GM23248 (cell line): Measurements from ENCODE around the gene SGMS1. TPM values are rescaled to one million over a fixed set of nuclear protein-coding genes. Genes with fewer than 3 reads are reported as not detected.

Experiments
- DNase-seq: peaks from one replicate; pipeline ENCODE4 v3.0.0-alpha.2; 2015
- H2AFZ ChIP-seq: fragments of 200-600 bp; sonication (generic); 2 replicates; pipeline ENCODE4 v1.6.1; 2016; ENCODE audit warnings: antibody characterized with exemption
- H3F3A ChIP-seq: fragments of 200-600 bp; sonication (generic); 2 replicates; pipeline ENCODE4 v1.6.1; 2016; ENCODE audit warnings: mild to moderate bottlenecking, antibody characterized with exemption, mixed run types; ENCODE audit not compliant: insufficient read depth
- H3K27ac ChIP-seq: fragments of 200-600 bp; sonication (generic); 2 replicates; pipeline ENCODE4 v1.5.1; 2016; ENCODE audit warnings: mild to moderate bottlenecking
- H3K27me3 ChIP-seq: fragments of 200-600 bp; sonication (generic); replicated peaks from 2 replicates; pipeline ENCODE4 v1.6.1; 2016; ENCODE audit warnings: mild to moderate bottlenecking; ENCODE audit not compliant: insufficient read depth
- H3K36me3 ChIP-seq: fragments of 200-600 bp; sonication (generic); 2 replicates; pipeline ENCODE4 v1.6.1; 2016; ENCODE audit warnings: low read depth, mild to moderate bottlenecking
- H3K4me1 ChIP-seq: fragments of 200-600 bp; sonication (generic); 2 replicates; pipeline ENCODE4 v1.6.1; 2016; ENCODE audit warnings: mild to moderate bottlenecking; ENCODE audit not compliant: insufficient read depth
- H3K4me2 ChIP-seq: fragments of 200-600 bp; sonication (generic); one replicate; pipeline ENCODE4 v1.6.1; 2016; ENCODE audit warnings: mild to moderate bottlenecking; ENCODE audit not compliant: unreplicated experiment
- H3K4me3 ChIP-seq: fragments of 200-600 bp; sonication (generic); 2 replicates; pipeline ENCODE4 v1.5.1; 2016; ENCODE audit warnings: mild to moderate bottlenecking
- H3K79me2 ChIP-seq: fragments of 200-600 bp; sonication (generic); 2 replicates; pipeline ENCODE4 v1.6.1; 2016; ENCODE audit warnings: mild to moderate bottlenecking; ENCODE audit not compliant: insufficient read depth
- H3K9ac ChIP-seq: fragments of 200-600 bp; sonication (generic); 2 replicates; pipeline ENCODE4 v1.6.1; 2016; ENCODE audit warnings: mild to moderate bottlenecking
- H3K9me2 ChIP-seq: fragments of 200-600 bp; sonication (generic); 2 replicates; pipeline ENCODE4 v1.6.1; 2016; ENCODE audit warnings: mixed run types, mild to moderate bottlenecking, moderate library complexity; ENCODE audit not compliant: insufficient read depth
- H3K9me3 ChIP-seq: fragments of 200-600 bp; sonication (generic); one replicate; pipeline ENCODE4 v1.6.1; 2017; ENCODE audit warnings: low read depth
- H4K20me1 ChIP-seq: fragments of 200-600 bp; sonication (generic); 2 replicates; pipeline ENCODE4 v1.6.0; 2016; ENCODE audit not compliant: insufficient read depth
- EZH2 ChIP-seq: fragments of 200-600 bp; sonication (generic); IDR thresholded peaks from 2 replicates; pipeline ENCODE4 v1.6.1; 2018; ENCODE audit warnings: antibody characterized with exemption, mild to moderate bottlenecking; ENCODE audit not compliant: insufficient read depth, poor library complexity, severe bottlenecking
- EZH2phosphoT487 ChIP-seq: fragments of 200-600 bp; sonication (generic); IDR thresholded peaks from 2 replicates; pipeline ENCODE4 v1.6.1; 2018; ENCODE audit warnings: antibody characterized with exemption, moderate library complexity, mild to moderate bottlenecking, low read depth; ENCODE audit not compliant: insufficient read depth
- WGBS, 2 experiments: methylation state at CpG; one replicate each; pipeline ENCODE4 v1.1.6; 2015 to 2017; ENCODE audit warnings: low lambda C conversion rate in 2 of 2, low coverage in 1 of 2; ENCODE audit errors: missing lambda C conversion rate in 2 of 2; 5-methylcytosine and 5-hydroxymethylcytosine counted together
- in situ Hi-C: fragments of 300-500 bp; cut with MboI; formaldehyde crosslinking; loops from 2 replicates; pipeline ENCODE4 v1.15.0; 2020
- polyA plus RNA-seq: library from polyadenylated mRNA; unstranded; fragments of >200 nt; fragmentation: Nextera tagmentation; extraction: Ambion mirVana; gene quantifications from 2 replicates; pipeline ENCODE4 v1.2.1, GENCODE V29; 2016
- total RNA-seq: library from RNA; depleted of rRNA; stranded (reverse); fragments of >200 nt; shearing (Covaris generic); gene quantifications from 2 replicates; pipeline ENCODE4 v1.2.3, GENCODE V29; 2014

SGMS1 gene
- total and polyA plus RNA-seq, 2 experiments from 2014 or later = 22.7 to 53.6 TPM

DNA sequence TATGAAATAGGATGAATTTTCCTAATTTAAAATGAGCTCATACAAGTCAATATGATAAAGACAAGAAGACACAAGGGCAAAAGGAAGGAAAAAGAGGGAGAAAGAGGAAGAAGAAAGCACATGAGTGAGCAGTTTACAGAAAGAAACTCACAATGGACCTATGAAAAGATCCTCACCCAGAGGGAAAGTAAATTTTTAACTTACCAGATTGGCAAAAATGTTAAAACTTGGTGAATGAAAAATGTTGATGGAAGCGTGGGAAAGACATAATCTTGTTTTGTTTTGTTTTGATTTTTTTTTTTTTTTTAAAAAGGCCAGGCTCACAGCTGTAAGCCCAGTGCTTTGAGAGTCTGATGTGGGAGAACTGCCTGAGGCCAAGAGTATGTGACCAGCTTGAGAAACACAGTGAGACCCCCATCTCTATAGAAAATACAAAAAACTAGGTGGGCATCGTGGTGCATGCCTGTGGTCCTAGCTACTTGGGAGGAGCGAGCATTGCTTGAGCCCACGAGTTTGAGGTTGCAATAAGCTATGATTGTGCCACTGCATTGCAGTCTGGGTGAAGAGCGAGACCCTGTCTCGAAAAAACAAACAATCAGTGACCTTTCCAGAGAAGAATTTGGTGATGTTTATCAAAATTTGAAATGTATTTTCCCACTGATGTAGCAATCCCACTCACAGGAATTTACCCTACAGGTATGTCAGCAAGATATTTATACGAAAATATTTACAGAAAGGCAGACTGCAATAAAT is 219.6 kb downstream of the SGMS1 start:
- Histone ChIP-seq H3K79me2 (peaks cover 97% of the 10 kb centered on the region), H3K27me3 (no peaks in the 10 kb centered on the region)

GRCh38 chr10:50403074-50403473 is 220.7 kb downstream of the SGMS1 start:
- no peak overlapping the region for H3K9ac ChIP-seq
- peaks cover 97% of the 10 kb centered on the region for H3K79me2 ChIP-seq
- TF ChIP-seq EZH2phosphoT487 (no peak), EZH2 (no peak)
- no peak for DNase-seq
- H3K4me2 ChIP-seq = no peak overlapping the region
- H3K4me1 ChIP-seq = 0 out of 2 replicates have a peak, but pooled peaks cover 4% of the 10 kb centered on the region
- in situ Hi-C loops = no loop called here
- no peaks in the 10 kb centered on the region for H4K20me1 ChIP-seq
- H3K9me3 ChIP-seq = no peaks in the 10 kb centered on the region
- no peaks in the 10 kb centered on the region for H3K36me3 ChIP-seq
- 97 to 98% methylated on average over 6 of the region's 6 CpGs for WGBS, 2 experiments
- H3K27ac ChIP-seq = no peak overlapping the region
- H3K4me3 ChIP-seq = no peak overlapping the region
- no peaks in the 10 kb centered on the region for H3K9me2 ChIP-seq
- no peaks in the 10 kb centered on the region for H3F3A ChIP-seq
- H2AFZ ChIP-seq = no peak overlapping the region
- H3K27me3 ChIP-seq = no peaks in the 10 kb centered on the region

More for the DNA sequence above, 219.6 kb downstream of the SGMS1 start:
- Histone ChIP-seq H3K9me2 (no peaks in the 10 kb centered on the region), H3K9ac (no peak overlapping the region), H4K20me1 (no peaks in the 10 kb centered on the region), H3K36me3 (no peaks in the 10 kb centered on the region), H2AFZ (no peak overlapping the region), H3K4me1 (0 out of 2 replicates have a peak, but pooled peaks cover 4% of the 10 kb centered on the region), H3K27ac (no peak overlapping the region), H3K4me2 (no peak overlapping the region), H3F3A (no peaks in the 10 kb centered on the region), H3K4me3 (no peak overlapping the region), H3K9me3 (no peaks in the 10 kb centered on the region)
- TF ChIP-seq EZH2phosphoT487 (no peak), EZH2 (no peak)
- in situ Hi-C loops = no loop called here
- WGBS, 2 experiments = 87 to 88% methylated on average over 7 of the region's 7 CpGs
- DNase-seq = no peak

DNA sequence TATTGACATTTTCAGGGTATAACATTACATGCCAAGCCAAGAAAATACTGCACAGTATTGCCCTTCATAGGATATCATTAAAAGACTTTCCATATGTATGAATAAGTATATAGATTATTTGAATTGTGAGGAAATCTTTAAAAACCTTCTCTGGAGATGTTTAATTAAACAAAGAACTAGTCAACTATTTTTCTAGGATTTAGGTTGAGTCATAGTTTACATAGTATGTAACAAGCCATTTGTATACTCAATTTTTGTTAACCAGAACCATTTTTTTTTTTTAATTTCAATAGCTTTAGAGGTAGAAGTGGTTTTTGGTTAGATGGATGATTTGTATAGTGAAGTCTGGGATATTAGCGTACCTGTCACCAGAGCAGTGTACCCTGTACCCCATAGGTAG is 221.3 kb downstream of the SGMS1 start:
- no peaks in the 10 kb centered on the region for H3K36me3 ChIP-seq
- in situ Hi-C loops = no loop called here
- no peak for DNase-seq
- no peak overlapping the region for H2AFZ ChIP-seq
- H4K20me1 ChIP-seq = no peaks in the 10 kb centered on the region
- no peak overlapping the region for H3K4me2 ChIP-seq
- TF ChIP-seq EZH2 (no peak), EZH2phosphoT487 (no peak)
- H3K79me2 ChIP-seq = peaks cover 97% of the 10 kb centered on the region
- no peaks in the 10 kb centered on the region for H3K9me3 ChIP-seq
- no peak overlapping the region for H3K9ac ChIP-seq
- 0 out of 2 replicates have a peak, but pooled peaks cover 4% of the 10 kb centered on the region for H3K4me1 ChIP-seq
- 0 out of 2 replicates have a peak, but pooled peaks cover under 1% of the 10 kb centered on the region for H3F3A ChIP-seq
- H3K27ac ChIP-seq = no peak overlapping the region
- 95 to 100% methylated on average over 1 of the region's 1 CpG for WGBS, 2 experiments
- no peaks in the 10 kb centered on the region for H3K27me3 ChIP-seq
- H3K4me3 ChIP-seq = no peak overlapping the region
- no peaks in the 10 kb centered on the region for H3K9me2 ChIP-seq

- Histone ChIP-seq H2AFZ (no peak overlapping the region), H4K20me1 (no peaks in the 10 kb centered on the region; the same call in 1 of the 2 replicates), H3K4me2 (no peak overlapping the region), H3K4me1 (peaks cover 20% of the 10 kb centered on the region), H3K9me3 (no peaks in the 10 kb centered on the region), H3K36me3 (no peaks in the 10 kb centered on the region), H3F3A (peaks cover 7% of the 10 kb centered on the region; the same call in 1 of the 2 replicates), H3K9ac (no peak overlapping the region), H3K9me2 (no peaks in the 10 kb centered on the region), H3K27ac (no peak overlapping the region), H3K27me3 (no peaks in the 10 kb centered on the region), H3K4me3 (no peak overlapping the region), H3K79me2 (peaks cover 95% of the 10 kb centered on the region)
- 74 to 79% methylated on average over 3 of the region's 3 CpGs for WGBS, 2 experiments
- DNase-seq = no peak
- in situ Hi-C loops = no loop called here
- TF ChIP-seq EZH2 (no peak), EZH2phosphoT487 (no peak)
Measured at GRCh38 chr10:50400694-50401093, 223.1 kb downstream of the SGMS1 start.
